Right lobe of liver (tissue), 4 donors: ENCODE data around the gene LRRC51.

Experiments used
- CTCF ChIP-seq, 4 donors: fragments of 200-600 bp in 3 of 4; fragments of 450-650 bp in 1 of 4; IDR thresholded peaks; one replicate each; pipeline versions ENCODE4 v1.5.1 to v1.8.0; 2016 to 2022; ENCODE audit warnings: antibody characterized with exemption in 4 of 4, mild to moderate bottlenecking in 2 of 4
- POLR2A ChIP-seq: fragments of 450-650 bp; IDR thresholded peaks from one replicate; pipeline ENCODE4 v1.6.1; 2017; ENCODE audit warnings: antibody characterized with exemption, mild to moderate bottlenecking
- donor health status: DM: no; HTN: no; CAD: no.
- donor health status: DM: no; HTN: no; CAD: no.
- donor health status: DM: no; HTN: yes; CAD: no.

- TF ChIP-seq CTCF (IDR thresholded peaks at IDR 0.05) (no peak), POLR2A (no peak)
Measured at GRCh38 chr11:72085621-72086351, 5.1 kb downstream of the LRRC51 start.
